ENCODE measurements around the gene MAPKBP1.

- TF ChIP-seq CEBPB (tag; IDR thresholded peaks at IDR 0.05) (peak; percentile 74), EZH2 (IDR thresholded peaks at IDR 0.05; ENCODE audit: borderline replicate concordance, low read depth, low read length) (no peak), FOSL1 (tag; conservative IDR thresholded peaks at IDR 0.05) (peak; percentile 51; the same call in 1 of the 2 replicates), GABPA (tag; conservative IDR thresholded peaks at IDR 0.05; ENCODE audit: low read depth) (no peak), CREM (IDR thresholded peaks at IDR 0.05; ENCODE audit: low read depth) (no peak), SIN3A (IDR thresholded peaks at IDR 0.05; ENCODE audit: borderline replicate concordance in 2 of 2, control insufficient read depth in 1 of 2, low read depth in 2 of 2, low read length in 2 of 2) (no peak), RFX5 (IDR thresholded peaks at IDR 0.05; ENCODE audit: low read depth, low read length) (no peak)
- TF ChIP-seq, protein P1, sequence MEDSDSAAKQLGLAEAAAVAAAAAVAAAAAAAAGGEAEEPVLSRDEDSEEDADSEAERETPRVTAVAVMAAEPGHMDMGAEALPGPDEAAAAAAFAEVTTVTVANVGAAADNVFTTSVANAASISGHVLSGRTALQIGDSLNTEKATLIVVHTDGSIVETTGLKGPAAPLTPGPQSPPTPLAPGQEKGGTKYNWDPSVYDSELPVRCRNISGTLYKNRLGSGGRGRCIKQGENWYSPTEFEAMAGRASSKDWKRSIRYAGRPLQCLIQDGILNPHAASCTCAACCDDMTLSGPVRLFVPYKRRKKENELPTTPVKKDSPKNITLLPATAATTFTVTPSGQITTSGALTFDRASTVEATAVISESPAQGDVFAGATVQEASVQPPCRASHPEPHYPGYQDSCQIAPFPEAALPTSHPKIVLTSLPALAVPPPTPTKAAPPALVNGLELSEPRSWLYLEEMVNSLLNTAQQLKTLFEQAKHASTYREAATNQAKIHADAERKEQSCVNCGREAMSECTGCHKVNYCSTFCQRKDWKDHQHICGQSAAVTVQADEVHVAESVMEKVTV (CRISPR knock-in tag; IDR thresholded peaks at IDR 0.05), result no peak
- TF ChIP-seq, protein P2, sequence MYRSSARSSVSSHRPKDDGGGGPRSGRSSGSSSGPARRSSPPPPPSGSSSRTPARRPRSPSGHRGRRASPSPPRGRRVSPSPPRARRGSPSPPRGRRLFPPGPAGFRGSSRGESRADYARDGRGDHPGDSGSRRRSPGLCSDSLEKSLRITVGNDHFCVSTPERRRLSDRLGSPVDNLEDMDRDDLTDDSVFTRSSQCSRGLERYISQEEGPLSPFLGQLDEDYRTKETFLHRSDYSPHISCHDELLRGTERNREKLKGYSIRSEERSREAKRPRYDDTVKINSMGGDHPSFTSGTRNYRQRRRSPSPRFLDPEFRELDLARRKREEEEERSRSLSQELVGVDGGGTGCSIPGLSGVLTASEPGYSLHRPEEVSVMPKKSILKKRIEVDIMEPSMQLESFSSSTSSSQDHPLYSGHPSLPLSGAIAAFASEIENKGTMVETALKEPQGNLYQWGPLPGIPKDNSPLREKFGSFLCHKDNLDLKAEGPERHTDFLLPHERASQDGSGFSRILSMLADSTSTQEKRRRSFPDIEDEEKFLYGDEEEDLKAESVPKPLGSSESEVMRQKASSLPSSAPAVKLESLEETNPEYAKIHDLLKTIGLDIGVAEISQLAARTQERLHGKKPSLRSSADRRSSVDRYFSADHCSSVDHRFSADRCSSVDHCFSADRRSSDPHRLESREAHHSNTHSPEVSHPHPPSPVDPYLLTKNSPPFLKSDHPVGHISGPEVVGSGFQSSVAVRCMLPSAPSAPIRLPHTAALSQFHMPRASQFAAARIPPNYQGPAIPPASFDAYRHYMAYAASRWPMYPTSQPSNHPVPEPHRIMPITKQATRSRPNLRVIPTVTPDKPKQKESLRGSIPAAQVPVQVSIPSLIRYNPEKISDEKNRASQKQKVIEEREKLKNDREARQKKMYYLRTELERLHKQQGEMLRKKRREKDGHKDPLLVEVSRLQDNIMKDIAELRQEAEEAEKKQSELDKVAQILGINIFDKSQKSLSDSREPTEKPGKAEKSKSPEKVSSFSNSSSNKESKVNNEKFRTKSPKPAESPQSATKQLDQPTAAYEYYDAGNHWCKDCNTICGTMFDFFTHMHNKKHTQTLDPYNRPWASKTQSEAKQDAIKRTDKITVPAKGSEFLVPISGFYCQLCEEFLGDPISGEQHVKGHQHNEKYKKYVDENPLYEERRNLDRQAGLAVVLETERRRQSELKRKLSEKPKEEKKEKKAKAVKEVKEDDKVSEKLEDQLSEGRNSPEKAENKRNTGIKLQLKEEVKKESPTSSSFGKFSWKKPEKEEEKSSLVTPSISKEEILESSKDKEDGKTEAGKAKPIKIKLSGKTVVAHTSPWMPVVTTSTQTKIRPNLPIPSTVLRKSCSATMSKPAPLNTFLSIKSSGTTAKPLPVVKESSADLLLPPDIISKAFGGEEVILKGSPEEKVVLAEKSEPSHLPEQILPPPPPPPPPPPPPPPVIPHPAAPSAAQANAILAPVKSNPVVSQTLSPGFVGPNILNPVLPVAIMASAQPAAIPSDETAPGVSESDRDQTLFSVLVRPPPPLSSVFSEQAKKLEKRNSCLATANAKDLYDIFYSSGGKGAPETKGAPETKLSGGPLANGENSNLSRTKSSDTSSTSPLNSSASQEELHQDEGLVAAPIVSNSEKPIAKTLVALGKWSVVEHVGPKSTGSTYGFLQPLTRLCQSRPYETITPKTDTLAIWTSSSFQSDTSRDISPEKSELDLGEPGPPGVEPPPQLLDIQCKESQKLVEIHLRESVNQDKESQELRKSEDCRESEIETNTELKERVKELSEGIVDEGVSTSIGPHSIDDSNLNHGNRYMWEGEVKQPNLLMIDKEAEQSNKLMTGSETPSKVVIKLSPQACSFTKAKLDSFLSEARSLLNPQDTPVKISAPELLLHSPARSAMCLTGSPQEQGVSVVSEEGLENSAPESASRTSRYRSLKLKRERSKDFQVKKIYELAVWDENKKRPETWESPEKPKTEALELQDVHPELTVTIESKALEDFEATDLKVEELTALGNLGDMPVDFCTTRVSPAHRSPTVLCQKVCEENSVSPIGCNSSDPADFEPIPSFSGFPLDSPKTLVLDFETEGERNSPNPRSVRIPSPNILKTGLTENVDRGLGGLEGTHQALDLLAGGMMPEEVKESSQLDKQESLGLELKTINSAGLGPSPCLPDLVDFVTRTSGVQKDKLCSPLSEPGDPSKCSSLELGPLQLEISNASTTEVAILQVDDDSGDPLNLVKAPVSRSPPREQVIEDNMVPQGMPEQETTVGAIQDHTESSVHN (IDR thresholded peaks at IDR 0.05; ENCODE audit: borderline replicate concordance in 1 of 2, low read depth in 1 of 2), result no peak
Measured at GRCh38 chr15:41746802-41747201, 27.5 kb upstream of the MAPKBP1 start.

All from K562 (cell line).